HFF-Myc (cell line): ENCODE data around the gene TPRN.

Source experiments
- DNase-seq: peaks from one replicate; pipeline ENCODE4 v3.0.0-alpha.2; 2011; ENCODE audit warnings: low read depth; ENCODE audit errors: extremely low read depth
- H3K4me3 ChIP-seq: replicated peaks from 2 replicates; pipeline ENCODE4 v1.5.1; 2011; ENCODE audit warnings: low read depth, mild to moderate bottlenecking, control low read depth, low read length
- TF ChIP-seq, protein P1 (sequence below): IDR thresholded peaks from 2 replicates; pipeline ENCODE4 v1.5.1; 2012; ENCODE audit warnings: mild to moderate bottlenecking, low read depth, low read length, control low read depth; ENCODE audit errors: missing control alignments

TPRN gene

DNA sequence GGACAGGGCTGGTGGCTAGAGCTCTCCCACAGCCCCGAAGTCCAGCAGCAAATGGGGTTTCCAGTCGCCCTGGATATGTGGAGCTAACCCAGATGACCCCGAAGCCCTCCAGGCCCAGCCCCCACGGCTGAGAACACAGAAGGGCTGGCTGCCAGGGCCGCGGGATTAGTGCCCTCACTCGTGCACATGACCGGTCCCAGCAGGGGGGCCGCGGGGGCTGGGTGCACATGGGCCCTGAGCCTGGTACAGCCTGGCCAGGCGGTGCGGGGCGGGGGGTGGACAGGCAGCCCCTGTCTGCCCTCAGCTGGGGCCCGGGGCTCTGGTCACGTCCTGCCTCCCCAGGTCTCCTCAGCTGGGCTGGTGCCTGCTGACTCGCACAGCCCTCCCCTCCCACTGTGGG lies 6.2 kb downstream of the TPRN start:
- no peak overlapping the region for H3K4me3 ChIP-seq
- TF ChIP-seq, protein P1, sequence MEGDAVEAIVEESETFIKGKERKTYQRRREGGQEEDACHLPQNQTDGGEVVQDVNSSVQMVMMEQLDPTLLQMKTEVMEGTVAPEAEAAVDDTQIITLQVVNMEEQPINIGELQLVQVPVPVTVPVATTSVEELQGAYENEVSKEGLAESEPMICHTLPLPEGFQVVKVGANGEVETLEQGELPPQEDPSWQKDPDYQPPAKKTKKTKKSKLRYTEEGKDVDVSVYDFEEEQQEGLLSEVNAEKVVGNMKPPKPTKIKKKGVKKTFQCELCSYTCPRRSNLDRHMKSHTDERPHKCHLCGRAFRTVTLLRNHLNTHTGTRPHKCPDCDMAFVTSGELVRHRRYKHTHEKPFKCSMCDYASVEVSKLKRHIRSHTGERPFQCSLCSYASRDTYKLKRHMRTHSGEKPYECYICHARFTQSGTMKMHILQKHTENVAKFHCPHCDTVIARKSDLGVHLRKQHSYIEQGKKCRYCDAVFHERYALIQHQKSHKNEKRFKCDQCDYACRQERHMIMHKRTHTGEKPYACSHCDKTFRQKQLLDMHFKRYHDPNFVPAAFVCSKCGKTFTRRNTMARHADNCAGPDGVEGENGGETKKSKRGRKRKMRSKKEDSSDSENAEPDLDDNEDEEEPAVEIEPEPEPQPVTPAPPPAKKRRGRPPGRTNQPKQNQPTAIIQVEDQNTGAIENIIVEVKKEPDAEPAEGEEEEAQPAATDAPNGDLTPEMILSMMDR, result no peak
- no peak for DNase-seq

DNA sequence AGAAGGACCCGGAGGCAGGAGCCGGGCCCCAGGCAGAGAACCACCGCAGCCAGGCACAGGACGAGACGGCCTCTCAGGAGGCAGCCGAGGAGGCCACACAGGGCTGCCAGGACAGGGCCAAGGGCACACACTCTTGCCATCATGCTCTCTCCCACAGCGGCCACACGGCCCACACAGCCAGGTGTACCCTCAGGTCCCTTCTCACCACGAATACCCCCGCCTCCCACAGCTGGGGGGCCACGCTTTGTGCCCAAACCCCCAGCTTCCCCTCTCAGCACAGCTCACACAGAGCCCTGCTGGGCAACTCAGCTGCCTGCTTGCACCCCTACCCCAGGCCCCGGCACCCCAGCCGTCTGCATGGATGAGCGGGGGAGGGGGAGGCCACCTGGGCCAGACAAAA lies 6.8 kb downstream of the TPRN start:
- TF ChIP-seq, protein P1, result no peak
- DNase-seq, result no peak
- H3K4me3 ChIP-seq, result no peak overlapping the region

DNA sequence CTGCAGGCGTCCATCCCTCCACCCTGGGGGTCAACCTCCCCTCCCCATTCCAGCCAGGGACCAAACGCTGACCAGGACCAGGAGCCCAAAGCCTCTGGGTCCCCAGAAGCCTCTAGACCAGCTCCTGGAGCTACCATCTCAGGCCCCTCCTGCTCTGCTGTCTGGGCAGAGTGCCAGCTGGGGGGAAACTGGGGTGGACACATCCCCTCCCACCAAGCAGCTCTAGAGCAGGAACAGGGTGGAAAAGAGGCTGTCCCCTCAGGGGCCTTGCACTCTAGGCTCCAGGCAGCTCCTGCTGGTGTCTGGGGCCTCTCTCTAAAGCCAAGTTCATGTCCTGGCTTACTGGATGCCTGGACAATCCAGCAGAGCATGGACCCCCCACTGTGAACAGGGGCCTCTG lies 7.7 kb downstream of the TPRN start:
- TF ChIP-seq, protein P1, result no peak
- H3K4me3 ChIP-seq, result no peak overlapping the region
- no peak for DNase-seq

DNA sequence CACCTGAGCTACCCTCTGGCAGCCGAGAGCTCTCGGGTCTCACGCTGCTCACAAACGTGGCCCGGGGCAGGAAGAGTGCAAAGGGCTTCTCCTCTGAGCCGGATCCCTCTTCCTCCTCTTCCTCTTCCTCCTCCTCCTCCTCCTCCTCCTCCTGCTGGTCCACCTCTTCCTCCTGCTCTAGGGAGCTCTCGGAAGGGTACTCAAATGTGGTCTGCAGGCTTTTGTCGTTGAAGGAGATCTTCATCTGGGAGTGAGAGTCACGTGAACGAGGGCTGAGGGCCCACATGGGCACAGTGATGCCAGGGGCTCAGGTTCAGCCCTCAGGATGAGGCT lies 8.1 kb downstream of the TPRN start:
- TF ChIP-seq, protein P1, result no peak
- H3K4me3 ChIP-seq, result no peak overlapping the region
- no peak for DNase-seq

GRCh38 chr9:137191691-137192447 lies 8.7 kb downstream of the TPRN start:
- TF ChIP-seq, protein P1, result no peak
- DNase-seq, result no peak
- no peak overlapping the region for H3K4me3 ChIP-seq

DNA sequence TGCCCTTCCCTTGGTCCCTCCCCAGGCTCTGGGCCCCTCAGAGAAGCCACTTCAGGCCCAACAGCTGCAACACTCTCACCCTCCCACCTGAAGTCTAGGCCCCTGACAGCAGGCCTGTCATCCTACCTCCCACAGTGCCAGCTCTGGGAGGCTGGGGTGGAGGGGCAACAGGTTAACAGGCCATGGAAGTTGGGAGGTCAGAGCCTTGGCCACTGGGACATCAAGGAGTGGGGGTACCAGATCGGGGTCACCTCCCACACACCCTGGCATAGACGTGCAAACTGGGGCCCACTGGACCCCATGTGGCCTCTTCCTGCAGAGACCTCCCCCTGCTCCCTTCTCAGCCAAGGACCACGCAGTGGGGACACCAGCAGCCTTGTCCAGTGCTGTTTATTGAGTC lies 9.3 kb downstream of the TPRN start:
- no peak for DNase-seq
- no peak overlapping the region for H3K4me3 ChIP-seq
- TF ChIP-seq, protein P1, result no peak
